K562 (cell line): ENCODE measurements around the gene IQCE. TPM values are rescaled to one million over a fixed set of nuclear protein-coding genes. Genes with fewer than 3 reads are reported as not detected.

Experiments
- ATAC-seq: fragments of 200-7000 bp; cut with Tn5 transposase; 3 replicates; pipeline ENCODE4 v1.9.1; 2020; ENCODE audit warnings: moderate library complexity
- BruUV-seq: library from RNA; stranded (reverse); fragments of 400-500 nt; replicated peaks from 2 replicates; lab custom pipeline; 2021; lab: Mats Ljungman, UMichigan
- CTCF ChIA-PET: fragments of 300-600 bp; formaldehyde crosslinking; extraction: SDS; loops from one replicate; lab custom pipeline; 2021; ENCODE audit warnings: low intra/inter-chr PET ratio; lab: Yijun Ruan, JAX
- POLR2A ChIA-PET: fragments of 300-600, 350-650 bp; sonication (Branson Sonifier 250); formaldehyde crosslinking; extraction: SDS; loops from one replicate; lab custom pipeline; 2021; ENCODE audit warnings: antibody characterized with exemption, inconsistent platforms; lab: Yijun Ruan, JAX
- DNase-seq, 4 experiments: peaks; one replicate each; pipeline versions ENCODE4 v3.0.0 to v3.0.0-alpha.2; 2011 to 2018; ENCODE audit warnings: low spot score in 3 of 4, mixed read lengths in 3 of 4; ENCODE audit errors: extremely low read depth in 1 of 4
- FAIRE-seq: peaks from 2 replicates; lab custom pipeline; 2011; peaks lifted over from hg19 to GRCh38; lab: Jason Lieb, UNC
- H2AFZ ChIP-seq: 2 replicates; pipeline ENCODE4 v1.6.0; 2011; ENCODE audit warnings: low read depth, low read length, control low read depth, inconsistent platforms
- H3K27ac ChIP-seq: fragments of 200-600 bp; 3 replicates; pipeline ENCODE4 v1.8.0; 2011; ENCODE audit warnings: low read depth, mild to moderate bottlenecking, control low read depth, inconsistent platforms, low read length, moderate library complexity, mixed read lengths; ENCODE audit errors: extremely low read depth
- H3K27me3 ChIP-seq, 2 experiments: fragments of 300-600 bp in 1 of 2; 2 replicates in 1 of 2; 3 replicates in 1 of 2; pipeline versions ENCODE4 v1.6.0 to v1.8.0; 2011; ENCODE audit warnings: inconsistent platforms in 2 of 2, low read length in 2 of 2, mild to moderate bottlenecking in 1 of 2, mixed read lengths in 1 of 2, moderate library complexity in 1 of 2; ENCODE audit not compliant: control insufficient read depth in 2 of 2, insufficient read depth in 2 of 2
- H3K36me3 ChIP-seq: fragments of 300-600 bp; 3 replicates; pipeline ENCODE4 v1.8.0; 2011; ENCODE audit warnings: mild to moderate bottlenecking, low read length, inconsistent platforms; ENCODE audit not compliant: control insufficient read depth, insufficient read depth
- H3K4me1 ChIP-seq, 2 experiments: fragments of 200-600 bp in 1 of 2; replicated peaks in 1 of 2; 2 replicates in 1 of 2; 3 replicates in 1 of 2; pipeline versions ENCODE4 v1.5.1 to v1.8.0; 2011; ENCODE audit warnings: inconsistent platforms in 2 of 2, low read length in 2 of 2, mild to moderate bottlenecking in 1 of 2, mixed read lengths in 1 of 2, moderate library complexity in 1 of 2; ENCODE audit not compliant: control insufficient read depth in 2 of 2, insufficient read depth in 2 of 2
- H3K4me2 ChIP-seq: 2 replicates; pipeline ENCODE4 v1.6.1; 2011; ENCODE audit warnings: low read length, control low read depth, inconsistent platforms, mixed read lengths; ENCODE audit not compliant: insufficient read depth
- H3K4me3 ChIP-seq: fragments of 200-600 bp; sonication (generic), shearing (Covaris generic); 2 replicates; pipeline ENCODE4 v1.5.1; 2016; ENCODE audit warnings: control low read depth, inconsistent platforms
- H3K79me2 ChIP-seq: fragments of 200-600 bp; 3 replicates; pipeline ENCODE4 v1.8.0; 2011; ENCODE audit warnings: low read length, inconsistent platforms; ENCODE audit not compliant: control insufficient read depth, insufficient read depth
- H3K9ac ChIP-seq, 2 experiments: 2 replicates each; pipeline versions ENCODE4 v1.6.0 to v1.6.1; 2011; ENCODE audit warnings: low read depth in 2 of 2, low read length in 2 of 2, control low read depth in 1 of 2, inconsistent platforms in 1 of 2, mild to moderate bottlenecking in 1 of 2, mixed read lengths in 1 of 2; ENCODE audit not compliant: insufficient read depth in 1 of 2
- H3K9me1 ChIP-seq: one replicate; pipeline ENCODE4 v1.6.0; 2011; ENCODE audit warnings: inconsistent platforms, mild to moderate bottlenecking, low read length, moderate library complexity; ENCODE audit not compliant: control insufficient read depth, insufficient read depth
- H3K9me3 ChIP-seq: replicated peaks from 2 replicates; pipeline ENCODE4 v1.5.1; 2011; ENCODE audit warnings: low read depth, low read length, inconsistent platforms; ENCODE audit not compliant: control insufficient read depth, insufficient read depth
- H4K20me1 ChIP-seq: replicated peaks from 2 replicates; pipeline ENCODE4 v1.6.1; 2011; ENCODE audit warnings: low read length, inconsistent platforms, mixed read lengths; ENCODE audit not compliant: control insufficient read depth, insufficient read depth
- ARHGAP35 ChIP-seq: fragments of 450-650 bp; IDR thresholded peaks from 2 replicates; pipeline ENCODE4 v1.6.1; 2018; ENCODE audit not compliant: partially characterized antibody
- BACH1 ChIP-seq: fragments of 200-800 bp; sonication (Bioruptor generic); IDR thresholded peaks from 2 replicates; pipeline ENCODE4 v1.6.1; 2016; ENCODE audit warnings: missing genetic modification characterization, missing compliant biosample characterization
- BRD9 ChIP-seq: fragments of 450-650 bp; IDR thresholded peaks from 2 replicates; pipeline ENCODE4 v1.6.1; 2018; ENCODE audit warnings: low read depth; ENCODE audit not compliant: partially characterized antibody
- CAMTA2 ChIP-seq: fragments of 250-450 bp; sonication (Bioruptor Pico); conservative IDR thresholded peaks from 2 replicates; pipeline ENCODE4 v1.5.1; 2022
- CBX8 ChIP-seq: fragments of 200-600 bp; sonication (generic); IDR thresholded peaks from 2 replicates; pipeline ENCODE4 v1.6.1; 2012; ENCODE audit warnings: borderline replicate concordance, mixed run types, low read depth, mild to moderate bottlenecking, moderate library complexity, mixed read lengths, low read length, control low read depth, inconsistent platforms; ENCODE audit not compliant: poor library complexity, severe bottlenecking; ENCODE audit errors: extremely low read depth
- DNMT1 ChIP-seq: fragments of 450-650 bp; IDR thresholded peaks from 2 replicates; pipeline ENCODE4 v1.6.1; 2016; ENCODE audit warnings: antibody characterized with exemption, mild to moderate bottlenecking
- DPF2 ChIP-seq: fragments of 450-650 bp; IDR thresholded peaks from 2 replicates; pipeline ENCODE4 v1.6.1; 2016
- FOXK1 ChIP-seq: sonication (generic); formaldehyde crosslinking; IDR thresholded peaks from 2 replicates; pipeline ENCODE4 v1.8.0; 2022; ENCODE audit warnings: missing genetic modification reagents, mild to moderate bottlenecking, borderline replicate concordance
- HIVEP1 ChIP-seq: fragments of 250-450 bp; sonication (Bioruptor Pico); IDR thresholded peaks from 2 replicates; pipeline ENCODE4 v1.4.0; 2020; ENCODE audit warnings: mild to moderate bottlenecking
- MED1 ChIP-seq: sonication (generic); formaldehyde crosslinking; IDR thresholded peaks from 2 replicates; pipeline ENCODE4 v1.8.1; 2023; ENCODE audit warnings: missing genetic modification reagents, borderline replicate concordance
- NEUROD1 ChIP-seq: fragments of 150-350 bp; IDR thresholded peaks from 2 replicates; pipeline ENCODE4 v1.6.1; 2014; ENCODE audit warnings: borderline replicate concordance, low read length, low read depth; ENCODE audit not compliant: partially characterized antibody
- NR1H2 ChIP-seq: sonication (generic); formaldehyde crosslinking; IDR thresholded peaks from 2 replicates; pipeline ENCODE4 v1.4.0; 2020; ENCODE audit warnings: mild to moderate bottlenecking, missing genetic modification reagents
- RCOR1 ChIP-seq, 2 experiments: IDR thresholded peaks; 2 replicates each; pipeline ENCODE4 v1.6.1; 2012; ENCODE audit warnings: low read depth in 2 of 2, low read length in 2 of 2, borderline replicate concordance in 1 of 2, improper control_type of control experiment in 1 of 2
- SREBF2 ChIP-seq: sonication (generic); formaldehyde crosslinking; IDR thresholded peaks from 2 replicates; pipeline ENCODE4 v1.4.0; 2020; ENCODE audit warnings: mild to moderate bottlenecking, missing genetic modification reagents
- YBX1 ChIP-seq: fragments of 450-650 bp; IDR thresholded peaks from 2 replicates; pipeline ENCODE4 v1.7.1; 2016; ENCODE audit warnings: mild to moderate bottlenecking
- ZKSCAN1 ChIP-seq: fragments of 150-350 bp; IDR thresholded peaks from 2 replicates; pipeline ENCODE4 v1.6.1; 2016; ENCODE audit warnings: low read depth, low read length
- ZKSCAN8 ChIP-seq: fragments of 200-800 bp; sonication (Bioruptor generic); IDR thresholded peaks from 2 replicates; pipeline ENCODE4 v1.6.1; 2016; ENCODE audit warnings: missing genetic modification characterization, missing compliant biosample characterization
- ZNF174 ChIP-seq: fragments of 250-450 bp; sonication (Bioruptor Pico); IDR thresholded peaks from 2 replicates; pipeline ENCODE4 v1.4.0; 2020; ENCODE audit warnings: mild to moderate bottlenecking
- ZNF217 ChIP-seq: sonication (generic); formaldehyde crosslinking; IDR thresholded peaks from 2 replicates; pipeline ENCODE4 v1.8.0; 2022; ENCODE audit warnings: mild to moderate bottlenecking, missing genetic modification reagents
- ZNF232 ChIP-seq: sonication (generic); formaldehyde crosslinking; IDR thresholded peaks from 2 replicates; pipeline ENCODE4 v1.8.0; 2022; ENCODE audit warnings: mild to moderate bottlenecking, missing genetic modification reagents
- WGBS: fragments of 100-300 bp; shearing (Covaris generic); methylation state at CpG from one replicate; pipeline ENCODE4 v1.1.6; 2016; ENCODE audit warnings: low coverage, mixed read lengths; ENCODE audit not compliant: insufficient coverage; ENCODE audit errors: missing lambda C conversion rate; 5-methylcytosine and 5-hydroxymethylcytosine counted together
- in situ Hi-C: fragments of 300-500 bp; cut with MboI; formaldehyde crosslinking; loops from 4 replicates; pipeline ENCODE4 v1.15.0; 2018; ENCODE audit warnings: inconsistent platforms, mixed read lengths
- intact Hi-C: fragments of 100-400 bp; cut with micrococcal nuclease; formaldehyde crosslinking; loops from 2 replicates; pipeline ENCODE4 v1.14.2; 2022
- polyA plus RNA-seq, 8 experiments: library from polyadenylated mRNA; depleted of rRNA in 4 of 8; stranded (reverse) in 5 of 8; unstranded in 3 of 8; fragments of >200 nt; fragmentation: Nextera tagmentation in 2 of 8; fragmentation: Illumina TruSeq in 1 of 8; extraction: Ambion mirVana in 2 of 8; extraction: Trizol in 1 of 8; gene quantifications; 2 replicates each; pipeline versions ENCODE4 v1.2.1 to v1.2.3, GENCODE V29; 2011 to 2014; ENCODE audit warnings: inconsistent platforms in 1 of 8, missing spikeins in 1 of 8
- total RNA-seq, 7 experiments: library from RNA; depleted of rRNA in 6 of 7; stranded (reverse); fragments of >200 nt in 6 of 7; fragmentation: Illumina TruSeq in 2 of 7; extraction: Trizol in 2 of 7; gene quantifications; 2 replicates each; pipeline versions ENCODE4 v1.2.1 to v1.2.3, GENCODE V29; 2011 to 2021; ENCODE audit warnings: low replicate concordance in 1 of 7
- TF ChIP-seq, protein P1 (sequence below), 3 experiments: IDR thresholded peaks in 2 of 3; conservative IDR thresholded peaks in 1 of 3; 2 replicates each; pipeline ENCODE4 v1.5.1; 2011 to 2012; ENCODE audit warnings: low read length in 3 of 3, mild to moderate bottlenecking in 3 of 3, control low read depth in 2 of 3, improper control_type of control experiment in 1 of 3, inconsistent platforms in 1 of 3, low read depth in 1 of 3, mixed read lengths in 1 of 3, moderate library complexity in 1 of 3; ENCODE audit not compliant: insufficient read depth in 2 of 3

Gene IQCE
- total and polyA plus RNA-seq, 9 of the 15 experiments (the other 6 are each of a cell fraction or from before 2014, with no cell fraction given), result 0.18 to 8.5 (median 4.2) TPM

DNA sequence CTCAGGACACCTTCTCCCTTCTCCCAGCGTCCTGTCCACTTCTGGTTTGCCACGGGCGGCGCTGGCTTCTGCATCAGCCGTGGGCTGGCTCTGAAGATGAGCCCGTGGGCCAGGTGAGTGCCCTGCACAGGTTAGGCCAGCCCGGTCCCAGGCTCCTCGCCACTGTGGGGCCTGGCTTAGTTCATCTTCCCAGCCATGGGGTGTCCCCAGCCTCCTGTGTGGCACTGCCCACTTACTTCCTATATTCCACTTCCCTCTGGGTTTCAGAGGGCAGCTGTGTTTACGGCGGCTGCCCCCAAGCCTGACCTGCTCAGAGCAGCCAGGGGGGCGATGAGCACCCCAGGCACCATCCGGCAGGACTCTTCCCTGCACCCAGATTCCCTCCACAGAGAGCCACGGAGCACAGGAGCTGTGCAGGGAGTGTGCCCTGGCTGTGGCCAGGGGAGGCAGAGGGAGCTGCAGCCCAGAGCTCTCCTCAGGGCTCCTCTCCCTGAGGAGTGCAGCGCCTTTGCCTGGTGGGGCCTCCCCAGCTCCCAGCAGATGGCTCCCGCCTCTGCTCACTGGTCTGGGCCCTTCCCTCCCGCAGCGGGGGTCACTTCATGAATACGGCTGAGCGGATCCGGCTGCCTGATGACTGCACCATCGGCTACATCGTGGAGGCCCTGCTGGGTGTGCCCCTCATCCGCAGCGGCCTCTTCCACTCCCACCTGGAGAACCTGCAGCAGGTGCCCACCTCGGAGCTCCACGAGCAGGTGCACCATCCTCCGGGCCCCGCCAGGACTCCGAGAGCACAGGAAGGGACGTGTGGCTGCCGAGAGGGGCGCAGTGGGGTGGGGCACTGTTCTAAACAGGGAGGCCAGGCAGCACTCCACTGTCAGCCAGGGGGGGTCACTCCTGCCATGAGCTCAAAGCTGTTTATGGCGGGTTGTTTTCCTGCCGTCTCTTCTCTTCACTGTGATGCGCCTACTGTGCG, 32.8 kb upstream of the IQCE start:
- POLR2A ChIA-PET, result interaction anchor here (0.5 to 1.0 kb wide), 6 partner anchors 9 to 1065 kb away, joined by 3 read pairs; no protein-coding TSS in a partner anchor
- TF ChIP-seq BRD9 (no peak), SREBF2 (CRISPR knock-in tag) (no peak), MED1 (CRISPR knock-in tag) (no peak), CAMTA2 (CRISPR knock-in tag) (no peak), ZKSCAN1 (peak; percentile 79), ZKSCAN8 (no peak), NEUROD1 (no peak), DPF2 (no peak), CBX8 (no peak), ZNF232 (CRISPR knock-in tag) (no peak), ZNF217 (no peak), ZNF174 (no peak), ARHGAP35 (no peak), BACH1 (tag) (no peak), NR1H2 (no peak), DNMT1 (no peak), HIVEP1 (CRISPR knock-in tag) (no peak), FOXK1 (no peak), YBX1 (no peak), RCOR1 (IDR thresholded peaks at IDR 0.05; ENCODE audit: borderline replicate concordance in 1 of 2, low read depth in 2 of 2, low read length in 2 of 2) (no peak)
- TF ChIP-seq, protein P1, sequence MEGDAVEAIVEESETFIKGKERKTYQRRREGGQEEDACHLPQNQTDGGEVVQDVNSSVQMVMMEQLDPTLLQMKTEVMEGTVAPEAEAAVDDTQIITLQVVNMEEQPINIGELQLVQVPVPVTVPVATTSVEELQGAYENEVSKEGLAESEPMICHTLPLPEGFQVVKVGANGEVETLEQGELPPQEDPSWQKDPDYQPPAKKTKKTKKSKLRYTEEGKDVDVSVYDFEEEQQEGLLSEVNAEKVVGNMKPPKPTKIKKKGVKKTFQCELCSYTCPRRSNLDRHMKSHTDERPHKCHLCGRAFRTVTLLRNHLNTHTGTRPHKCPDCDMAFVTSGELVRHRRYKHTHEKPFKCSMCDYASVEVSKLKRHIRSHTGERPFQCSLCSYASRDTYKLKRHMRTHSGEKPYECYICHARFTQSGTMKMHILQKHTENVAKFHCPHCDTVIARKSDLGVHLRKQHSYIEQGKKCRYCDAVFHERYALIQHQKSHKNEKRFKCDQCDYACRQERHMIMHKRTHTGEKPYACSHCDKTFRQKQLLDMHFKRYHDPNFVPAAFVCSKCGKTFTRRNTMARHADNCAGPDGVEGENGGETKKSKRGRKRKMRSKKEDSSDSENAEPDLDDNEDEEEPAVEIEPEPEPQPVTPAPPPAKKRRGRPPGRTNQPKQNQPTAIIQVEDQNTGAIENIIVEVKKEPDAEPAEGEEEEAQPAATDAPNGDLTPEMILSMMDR (IDR thresholded peaks at IDR 0.05 in 2 of 3, conservative IDR thresholded peaks at IDR 0.05 in 1 of 3; ENCODE audit: insufficient read depth in 2 of 3, low read depth in 1 of 3, low read length in 3 of 3), result peak in 2 of 3 experiments; percentile 16 to 66; a peak in 2 of 6 replicates

More for the DNA sequence above, 32.8 kb upstream of the IQCE start:
- CTCF ChIA-PET, result no interaction called here
- intact Hi-C loops (no loop called here), in situ Hi-C loops (no loop called here)
- 38% methylated on average over 34 of the region's 36 CpGs for WGBS
- Histone ChIP-seq H3K9me1 (no peaks in the 10 kb centered on the region), H3K4me2 (no peak overlapping the region), H3K4me3 (no peak overlapping the region), H3K9ac (0 out of 4 replicates have a peak overlapping the region, but pooled peaks of 1 of the 2 experiments have one; percentile 37), H3K36me3 (no peaks in the 10 kb centered on the region), H3K9me3 (no peaks in the 10 kb centered on the region), H3K27me3 (peaks cover 0 to 14% of the 10 kb centered on the region in 2 experiments; a peak in 2 of 5 replicates), H3K4me1 (peaks cover 25 to 93% of the 10 kb centered on the region in 2 experiments), H2AFZ (no peak overlapping the region; the same call in 1 of the 2 replicates), H4K20me1 (no peaks in the 10 kb centered on the region; the same call in none of the 2 replicates), H3K79me2 (no peaks in the 10 kb centered on the region), H3K27ac (no peak overlapping the region)
- FAIRE-seq, result no peak
- DNase-seq, result peak in 1 of 4 experiments; percentile 56
- no TSS peak for BruUV-seq
- ATAC-seq, result peak; percentile 61
